ENCODE data around the gene FBF1.
A peak's percentile ranks its signal among the peaks of the same experiment; 100 is the strongest.
"Not testable (repeated sequence)": the region's sequence is repeated elsewhere in the genome, so short reads cannot be mapped to it uniquely, and the experiment has no call there.

FBF1 gene

GRCh38 chr17:75980188-75981018, 39.6 kb upstream of the FBF1 start:
- DNase-seq (ENCODE audit: low read depth, low spot score): no peak
- ChIA-PET POLR2A (interaction anchor here (1.0 kb wide), 1 partner anchor 39 kb away, joined by 3 read pairs; the partner anchor contains the start of gene FBF1), CTCF (interaction anchor here (0.7 to 2.3 kb wide), 6 partner anchors 20 to 75 kb away, joined by 3 to 11 read pairs (median 4); partner anchors contain the start of gene CDK3)
- peak overlapping the region; percentile 89 for H3K4me3 ChIP-seq (ENCODE audit: low read depth, low read length)
- no peak for TF ChIP-seq CTCF (IDR thresholded peaks at IDR 0.05; ENCODE audit: insufficient read depth, low read length, missing control alignments)

- ChIA-PET CTCF (interaction anchor here (1.4 to 2.3 kb wide), 3 partner anchors 26 to 34 kb away, joined by 5 to 11 read pairs (median 9); no protein-coding TSS in a partner anchor), POLR2A (interaction anchor here (1.0 kb wide), 1 partner anchor 39 kb away, joined by 3 read pairs; the partner anchor contains the start of gene FBF1)
- peak overlapping the region; percentile 89 for H3K4me3 ChIP-seq (ENCODE audit: low read depth, low read length)
- TF ChIP-seq CTCF (IDR thresholded peaks at IDR 0.05; ENCODE audit: insufficient read depth, low read length, missing control alignments): no peak
- no peak for DNase-seq (ENCODE audit: low read depth, low spot score)
These were observed 38.9 kb upstream of the FBF1 start for GRCh38 chr17:75979705-75980187.

- H3K4me3 ChIP-seq (ENCODE audit: low read depth, low read length): peak within 1 kb of the TSS; percentile 89
- peak; percentile 84 for DNase-seq (ENCODE audit: low read depth, low spot score)
- POLR2A ChIA-PET: interaction anchor here (0.8 to 1.1 kb wide), 3 partner anchors 18 to 69 kb away, joined by 3 to 4 read pairs (median 4); no protein-coding TSS in a partner anchor
- CTCF ChIA-PET: interaction anchor here (0.7 to 1.1 kb wide), 4 partner anchors 10 to 26 kb away, joined by 3 to 4 read pairs (median 3); no protein-coding TSS in a partner anchor
- TF ChIP-seq CTCF (IDR thresholded peaks at IDR 0.05; ENCODE audit: insufficient read depth, low read length, missing control alignments): peak; percentile 45
These were observed 38.3 kb upstream of the FBF1 start, which contains the start of the genes ACOX1 and TEN1 for GRCh38 chr17:75978938-75979704. Gene ACOX1, minus strand, starts transcription at chr17:75979166. Its CDS starts 93 bp downstream, at chr17:75979073. Gene TEN1, plus strand, starts transcription at chr17:75979240. Its CDS starts 6,953 bp downstream, at chr17:75986193.

GRCh38 chr17:75976175-75976848, 35.5 kb upstream of the FBF1 start:
- POLR2A ChIA-PET: no interaction called here
- TF ChIP-seq CTCF (IDR thresholded peaks at IDR 0.05; ENCODE audit: insufficient read depth, low read length, missing control alignments): no peak
- H3K4me3 ChIP-seq (ENCODE audit: low read depth, low read length): no peak overlapping the region
- CTCF ChIA-PET: interaction anchor here (1.0 to 1.4 kb wide), 5 partner anchors 9 to 38 kb away, joined by 3 to 5 read pairs (median 4); no protein-coding TSS in a partner anchor
- DNase-seq (ENCODE audit: low read depth, low spot score): no peak

- ChIA-PET POLR2A (no interaction called here), CTCF (interaction anchor here (1.4 kb wide), 1 partner anchor 38 kb away, joined by 5 read pairs; no protein-coding TSS in a partner anchor)
- DNase-seq (ENCODE audit: low read depth, low spot score): no peak
- no peak for TF ChIP-seq CTCF (IDR thresholded peaks at IDR 0.05; ENCODE audit: insufficient read depth, low read length, missing control alignments)
- H3K4me3 ChIP-seq (ENCODE audit: low read depth, low read length): no peak overlapping the region
These were observed 34.9 kb upstream of the FBF1 start for GRCh38 chr17:75975757-75976174.

- CTCF ChIA-PET; DNase-seq (ENCODE audit: low read depth, low spot score); POLR2A ChIA-PET; H3K4me3 ChIP-seq (ENCODE audit: low read depth, low read length): not testable (repeated sequence)
These were observed 34.3 kb upstream of the FBF1 start for GRCh38 chr17:75975187-75975586.
